Hematopoietic multipotent progenitor cell treated with erythropoietin and hydrocortisone succinate and interleukin-3 and kit ligand, for 15 days (in vitro differentiated cells): Measurements from ENCODE around the gene HIVEP1.
"Not testable (repeated sequence)": the region's sequence is repeated elsewhere in the genome, so short reads cannot be mapped to it uniquely, and the experiment has no call there.

Experiments
- DNase-seq: peaks from one replicate; pipeline ENCODE4 v3.0.0-alpha.2; 2015; ENCODE audit warnings: low spot score

Gene HIVEP1

GRCh38 chr6:12160326-12160725 is 148.2 kb downstream of the HIVEP1 start:
- DNase-seq: no peak

GRCh38 chr6:12162213-12162612 is 150.1 kb downstream of the HIVEP1 start:
- DNase-seq: no peak

- DNase-seq: no peak
These were observed 151.0 kb downstream of the HIVEP1 start for GRCh38 chr6:12163149-12163548.

GRCh38 chr6:12163744-12164507 is 151.8 kb downstream of the HIVEP1 start:
- DNase-seq: no peak

- DNase-seq: no peak
These were observed 152.3 kb downstream of the HIVEP1 start for GRCh38 chr6:12164508-12164770.

- DNase-seq: no peak
These were observed 153.2 kb downstream of the HIVEP1 start for GRCh38 chr6:12165297-12165696.

- DNase-seq: no peak
These were observed 153.7 kb downstream of the HIVEP1 start for GRCh38 chr6:12165722-12166280.

- DNase-seq: no peak
These were observed 157.3 kb downstream of the HIVEP1 start for GRCh38 chr6:12169377-12169776.

GRCh38 chr6:12170351-12171092 is 158.4 kb downstream of the HIVEP1 start:
- no peak for DNase-seq

GRCh38 chr6:12171717-12172116 is 159.6 kb downstream of the HIVEP1 start:
- DNase-seq: no peak

- DNase-seq: no peak
These were observed 160.5 kb downstream of the HIVEP1 start for GRCh38 chr6:12172572-12172971.

- no peak for DNase-seq
These were observed 161.1 kb downstream of the HIVEP1 start for GRCh38 chr6:12173181-12173580.

- no peak for DNase-seq
These were observed 161.5 kb downstream of the HIVEP1 start for GRCh38 chr6:12173661-12174060.

GRCh38 chr6:12174878-12175277 is 162.8 kb downstream of the HIVEP1 start:
- no peak for DNase-seq

- no peak for DNase-seq
These were observed 163.5 kb downstream of the HIVEP1 start for GRCh38 chr6:12175626-12176025.

- not testable (repeated sequence) for DNase-seq
These were observed 164.7 kb downstream of the HIVEP1 start for GRCh38 chr6:12176782-12177181.

GRCh38 chr6:12178521-12178920 is 166.4 kb downstream of the HIVEP1 start:
- no peak for DNase-seq

GRCh38 chr6:12181481-12181880 is 169.4 kb downstream of the HIVEP1 start:
- DNase-seq: no peak

- no peak for DNase-seq
These were observed 170.6 kb downstream of the HIVEP1 start for GRCh38 chr6:12182676-12183075.

- no peak for DNase-seq
These were observed 173.1 kb downstream of the HIVEP1 start for GRCh38 chr6:12185081-12185673.

- no peak for DNase-seq
These were observed 174.4 kb downstream of the HIVEP1 start for GRCh38 chr6:12186528-12186927.

GRCh38 chr6:12189150-12189549 is 177.0 kb downstream of the HIVEP1 start:
- no peak for DNase-seq

- DNase-seq: no peak
These were observed 177.5 kb downstream of the HIVEP1 start for GRCh38 chr6:12189661-12190060.
